ENCODE results near the gene HAUS1.

GRCh38 chr18:46054956-46055837 lies 49.0 kb upstream of the HAUS1 start:
- TF ChIP-seq, protein P1, sequence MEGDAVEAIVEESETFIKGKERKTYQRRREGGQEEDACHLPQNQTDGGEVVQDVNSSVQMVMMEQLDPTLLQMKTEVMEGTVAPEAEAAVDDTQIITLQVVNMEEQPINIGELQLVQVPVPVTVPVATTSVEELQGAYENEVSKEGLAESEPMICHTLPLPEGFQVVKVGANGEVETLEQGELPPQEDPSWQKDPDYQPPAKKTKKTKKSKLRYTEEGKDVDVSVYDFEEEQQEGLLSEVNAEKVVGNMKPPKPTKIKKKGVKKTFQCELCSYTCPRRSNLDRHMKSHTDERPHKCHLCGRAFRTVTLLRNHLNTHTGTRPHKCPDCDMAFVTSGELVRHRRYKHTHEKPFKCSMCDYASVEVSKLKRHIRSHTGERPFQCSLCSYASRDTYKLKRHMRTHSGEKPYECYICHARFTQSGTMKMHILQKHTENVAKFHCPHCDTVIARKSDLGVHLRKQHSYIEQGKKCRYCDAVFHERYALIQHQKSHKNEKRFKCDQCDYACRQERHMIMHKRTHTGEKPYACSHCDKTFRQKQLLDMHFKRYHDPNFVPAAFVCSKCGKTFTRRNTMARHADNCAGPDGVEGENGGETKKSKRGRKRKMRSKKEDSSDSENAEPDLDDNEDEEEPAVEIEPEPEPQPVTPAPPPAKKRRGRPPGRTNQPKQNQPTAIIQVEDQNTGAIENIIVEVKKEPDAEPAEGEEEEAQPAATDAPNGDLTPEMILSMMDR (IDR thresholded peaks at IDR 0.05 in 4 of 5, conservative IDR thresholded peaks at IDR 0.05 in 1 of 5), result no peak
- no peak for TF ChIP-seq POLR2A (IDR thresholded peaks at IDR 0.05)
